KG1 (cell line): Measurements from ENCODE around the gene SHB.
"Not testable (repeated sequence)": the region's sequence is repeated elsewhere in the genome, so short reads cannot be mapped to it uniquely, and the experiment has no call there.

Source experiments
- DNase-seq: peaks from one replicate; lab custom pipeline; 2025; lab: John Stamatoyannopoulos, UW

The SHB gene

GRCh38 chr9:38062498-38063362 lies 6.3 kb downstream of the SHB start:
- no peak for DNase-seq

GRCh38 chr9:38062106-38062497 lies 6.9 kb downstream of the SHB start:
- DNase-seq, result no peak

- DNase-seq, result no peak
Observed at GRCh38 chr9:38061326-38061977, 7.6 kb downstream of the SHB start.

GRCh38 chr9:38060681-38061080 lies 8.3 kb downstream of the SHB start:
- DNase-seq, result no peak

- no peak for DNase-seq
Observed at GRCh38 chr9:38059233-38059936, 9.6 kb downstream of the SHB start.

- no peak for DNase-seq
Observed at GRCh38 chr9:38058452-38059232, 10.4 kb downstream of the SHB start.

- DNase-seq, result no peak
Observed at GRCh38 chr9:38057416-38058195, 11.4 kb downstream of the SHB start.

GRCh38 chr9:38054653-38055052 lies 14.4 kb downstream of the SHB start:
- DNase-seq, result no peak

GRCh38 chr9:38053697-38054461 lies 15.1 kb downstream of the SHB start:
- no peak for DNase-seq

- no peak for DNase-seq
Observed at GRCh38 chr9:38051780-38052546, 17.1 kb downstream of the SHB start.

- no peak for DNase-seq
Observed at GRCh38 chr9:38048316-38048969, 20.6 kb downstream of the SHB start.

GRCh38 chr9:38047301-38048251 lies 21.5 kb downstream of the SHB start:
- no peak for DNase-seq

- no peak for DNase-seq
Observed at GRCh38 chr9:38046661-38047300, 22.2 kb downstream of the SHB start.

GRCh38 chr9:38045939-38046338 lies 23.1 kb downstream of the SHB start:
- not testable (repeated sequence) for DNase-seq

- DNase-seq, result no peak
Observed at GRCh38 chr9:38044706-38045105, 24.3 kb downstream of the SHB start.

GRCh38 chr9:38043931-38044623 lies 24.9 kb downstream of the SHB start:
- DNase-seq, result no peak
